NCI-H2227 treated with DMSO at 0.1 percent for 48 hours (cell line): ENCODE data around the gene UNK.

Source experiments
- DNase-seq: peaks from one replicate; lab custom pipeline; 2025; lab: John Stamatoyannopoulos, UW

UNK gene, protein sequence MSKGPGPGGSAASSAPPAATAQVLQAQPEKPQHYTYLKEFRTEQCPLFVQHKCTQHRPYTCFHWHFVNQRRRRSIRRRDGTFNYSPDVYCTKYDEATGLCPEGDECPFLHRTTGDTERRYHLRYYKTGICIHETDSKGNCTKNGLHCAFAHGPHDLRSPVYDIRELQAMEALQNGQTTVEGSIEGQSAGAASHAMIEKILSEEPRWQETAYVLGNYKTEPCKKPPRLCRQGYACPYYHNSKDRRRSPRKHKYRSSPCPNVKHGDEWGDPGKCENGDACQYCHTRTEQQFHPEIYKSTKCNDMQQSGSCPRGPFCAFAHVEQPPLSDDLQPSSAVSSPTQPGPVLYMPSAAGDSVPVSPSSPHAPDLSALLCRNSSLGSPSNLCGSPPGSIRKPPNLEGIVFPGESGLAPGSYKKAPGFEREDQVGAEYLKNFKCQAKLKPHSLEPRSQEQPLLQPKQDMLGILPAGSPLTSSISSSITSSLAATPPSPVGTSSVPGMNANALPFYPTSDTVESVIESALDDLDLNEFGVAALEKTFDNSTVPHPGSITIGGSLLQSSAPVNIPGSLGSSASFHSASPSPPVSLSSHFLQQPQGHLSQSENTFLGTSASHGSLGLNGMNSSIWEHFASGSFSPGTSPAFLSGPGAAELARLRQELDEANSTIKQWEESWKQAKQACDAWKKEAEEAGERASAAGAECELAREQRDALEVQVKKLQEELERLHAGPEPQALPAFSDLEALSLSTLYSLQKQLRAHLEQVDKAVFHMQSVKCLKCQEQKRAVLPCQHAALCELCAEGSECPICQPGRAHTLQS

DNA sequence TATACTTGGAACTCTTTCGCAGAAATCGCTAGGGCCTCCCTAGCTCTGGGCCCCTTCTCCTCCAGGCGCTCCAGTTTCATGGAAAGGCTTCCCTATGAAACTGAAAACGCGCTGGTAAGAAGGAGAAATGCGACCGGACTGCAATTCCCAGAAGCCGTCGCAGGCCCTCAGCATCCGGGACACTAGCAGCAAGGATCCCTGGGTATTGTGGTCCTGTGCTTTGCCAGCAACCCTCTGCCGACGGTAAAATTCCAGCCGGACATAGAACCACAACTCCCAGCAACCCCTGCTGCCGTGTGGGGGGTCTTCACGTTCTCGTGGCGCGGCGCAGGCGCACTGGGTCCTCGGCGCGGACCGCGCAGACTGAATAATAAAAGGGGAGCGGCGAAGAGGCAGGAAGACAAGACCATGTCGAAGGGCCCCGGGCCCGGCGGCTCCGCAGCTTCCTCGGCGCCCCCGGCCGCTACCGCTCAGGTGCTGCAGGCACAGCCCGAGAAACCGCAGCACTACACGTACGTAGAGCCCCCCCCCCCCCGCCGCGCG, at the start of gene UNK:
Gene UNK (plus strand): TSS at position 334 of the 543 bp plus-strand sequence. CDS start 75 bp downstream, at position 409.
- peak; percentile 99 for DNase-seq

DNA sequence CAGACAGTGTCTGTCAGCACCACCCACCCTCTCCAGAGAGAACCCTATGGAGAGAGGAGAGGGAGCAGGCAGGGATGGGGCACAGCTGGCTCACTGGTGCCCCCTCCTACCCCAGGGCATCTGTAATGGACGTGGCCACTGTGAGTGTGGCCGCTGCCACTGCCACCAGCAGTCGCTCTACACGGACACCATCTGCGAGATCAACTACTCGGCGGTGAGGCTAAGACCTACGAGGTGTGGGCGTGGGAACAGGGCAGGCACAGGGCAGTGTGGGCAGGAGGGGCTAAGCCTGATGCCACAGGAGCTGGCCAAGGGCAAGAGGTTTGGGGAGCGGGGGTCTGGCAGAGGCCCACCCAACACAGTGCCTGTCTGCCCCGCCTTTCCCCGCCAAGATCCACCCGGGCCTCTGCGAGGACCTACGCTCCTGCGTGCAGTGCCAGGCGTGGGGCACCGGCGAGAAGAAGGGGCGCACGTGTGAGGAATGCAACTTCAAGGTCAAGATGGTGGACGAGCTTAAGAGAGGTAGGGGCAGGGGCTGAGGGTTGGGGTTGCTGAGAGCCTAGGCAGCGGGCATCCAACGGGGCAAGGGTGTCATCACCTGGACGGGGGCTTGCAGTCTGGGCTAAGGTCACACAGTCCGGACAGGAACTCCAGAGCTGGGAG, 48.3 kb upstream of the UNK start:
- no peak for DNase-seq

DNA sequence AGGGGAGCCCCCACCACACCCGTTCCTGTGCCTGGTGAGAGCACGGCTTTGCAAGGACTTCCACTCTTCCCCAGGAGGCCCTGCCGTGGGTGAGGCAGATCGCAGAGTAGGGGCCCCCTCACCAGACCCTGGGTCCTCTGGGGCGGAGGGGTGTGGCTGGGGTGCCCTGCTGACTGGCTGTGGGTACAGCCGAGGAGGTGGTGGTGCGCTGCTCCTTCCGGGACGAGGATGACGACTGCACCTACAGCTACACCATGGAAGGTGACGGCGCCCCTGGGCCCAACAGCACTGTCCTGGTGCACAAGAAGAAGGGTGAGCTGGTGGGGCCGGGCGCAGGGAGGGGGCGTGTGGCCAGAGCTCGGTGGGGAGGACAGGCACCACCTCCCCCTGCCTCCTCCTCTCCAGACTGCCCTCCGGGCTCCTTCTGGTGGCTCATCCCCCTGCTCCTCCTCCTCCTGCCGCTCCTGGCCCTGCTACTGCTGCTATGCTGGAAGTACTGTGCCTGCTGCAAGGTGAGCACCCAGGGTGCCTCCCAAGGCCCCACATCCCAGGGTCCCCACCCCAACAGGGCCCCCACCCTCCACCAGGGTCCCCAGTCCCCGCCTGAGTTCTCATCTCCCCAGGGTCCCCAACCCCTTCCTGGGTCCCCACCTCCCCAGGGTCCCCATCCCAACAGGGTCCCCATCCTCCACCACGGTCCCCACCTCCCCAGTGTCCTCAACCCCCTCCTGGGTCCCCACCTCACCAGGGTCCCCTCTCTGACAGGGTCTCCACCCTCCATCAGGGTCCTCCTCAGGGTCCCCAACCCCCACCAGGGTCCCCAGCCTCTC, 47.3 kb upstream of the UNK start:
- DNase-seq = no peak

DNA sequence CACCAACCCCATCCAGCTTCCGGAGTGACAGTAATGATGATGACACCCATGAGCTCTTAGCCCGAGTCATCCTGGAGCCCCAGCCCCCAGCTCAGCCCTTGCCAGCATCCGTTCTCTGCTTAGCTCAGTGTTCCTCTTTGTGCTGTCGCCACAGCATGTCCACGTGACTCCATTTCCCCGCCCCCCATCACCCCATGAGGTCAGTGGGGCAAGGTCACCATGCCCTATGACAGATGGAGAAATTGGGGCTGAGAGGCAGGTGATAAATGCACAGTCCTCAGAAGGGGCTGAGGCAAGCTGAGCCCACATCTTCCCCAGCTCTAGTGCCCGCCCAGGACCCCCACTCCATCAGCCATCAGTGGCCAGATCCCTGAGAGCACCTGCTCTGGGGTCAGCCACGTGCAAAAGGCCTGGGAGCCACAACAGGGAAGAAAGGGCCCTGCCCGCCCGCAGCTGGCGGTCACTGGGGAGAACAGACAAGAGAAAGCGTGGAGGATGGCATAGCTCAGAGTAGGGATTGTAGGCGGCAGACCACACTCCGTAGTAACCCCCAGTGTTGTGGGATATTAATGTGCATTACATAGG, 46.3 kb upstream of the UNK start:
- DNase-seq = no peak

DNA sequence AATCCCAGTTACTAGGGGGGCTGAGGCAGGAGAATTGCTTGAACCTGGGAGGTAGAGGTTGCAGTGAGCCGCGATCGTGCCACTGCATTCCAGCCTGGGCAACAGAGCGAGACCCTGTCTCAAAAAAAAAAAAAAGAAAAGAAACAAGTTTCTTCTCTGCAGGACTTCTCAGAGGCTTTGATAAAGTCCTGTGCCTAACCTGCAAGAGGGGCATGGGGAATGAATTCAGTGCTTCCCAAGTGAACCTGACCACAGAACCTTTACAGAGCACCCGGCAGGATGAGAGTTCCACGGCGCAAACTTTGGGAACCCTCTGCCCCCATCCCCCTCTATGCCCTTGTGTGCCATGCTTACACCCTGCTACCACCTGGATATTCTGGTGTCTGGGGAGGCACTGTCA, 45.4 kb upstream of the UNK start:
- DNase-seq = no peak

DNA sequence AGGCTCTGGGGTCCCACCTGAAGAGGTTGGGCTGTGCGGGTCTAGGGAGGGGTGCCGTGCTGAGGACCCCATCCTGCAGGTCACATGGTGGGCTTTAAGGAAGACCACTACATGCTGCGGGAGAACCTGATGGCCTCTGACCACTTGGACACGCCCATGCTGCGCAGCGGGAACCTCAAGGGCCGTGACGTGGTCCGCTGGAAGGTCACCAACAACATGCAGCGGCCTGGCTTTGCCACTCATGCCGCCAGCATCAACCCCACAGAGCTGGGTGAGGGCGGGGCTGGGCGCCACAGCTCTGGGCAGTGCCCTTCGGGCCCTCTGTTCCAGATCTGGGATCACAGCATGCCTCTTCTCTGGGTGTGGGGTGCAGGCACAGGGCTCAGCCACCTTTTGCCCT, 44.8 kb upstream of the UNK start:
- no peak for DNase-seq

DNA sequence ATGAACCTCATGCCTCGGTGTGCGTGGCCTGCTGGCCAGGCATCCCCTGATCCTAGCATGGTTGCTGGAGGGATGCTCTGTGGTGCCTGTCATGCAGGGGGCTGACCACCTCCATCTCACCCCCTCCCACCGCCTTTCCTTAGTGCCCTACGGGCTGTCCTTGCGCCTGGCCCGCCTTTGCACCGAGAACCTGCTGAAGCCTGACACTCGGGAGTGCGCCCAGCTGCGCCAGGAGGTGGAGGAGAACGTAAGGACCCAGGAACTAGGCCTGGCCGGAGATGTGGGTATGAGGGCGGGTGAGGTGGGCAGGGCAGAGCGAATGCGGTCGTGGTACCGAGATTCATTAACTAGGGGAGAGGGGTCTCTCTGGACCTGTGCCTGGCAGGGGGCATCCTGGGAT, 44.4 kb upstream of the UNK start:
- no peak for DNase-seq

DNA sequence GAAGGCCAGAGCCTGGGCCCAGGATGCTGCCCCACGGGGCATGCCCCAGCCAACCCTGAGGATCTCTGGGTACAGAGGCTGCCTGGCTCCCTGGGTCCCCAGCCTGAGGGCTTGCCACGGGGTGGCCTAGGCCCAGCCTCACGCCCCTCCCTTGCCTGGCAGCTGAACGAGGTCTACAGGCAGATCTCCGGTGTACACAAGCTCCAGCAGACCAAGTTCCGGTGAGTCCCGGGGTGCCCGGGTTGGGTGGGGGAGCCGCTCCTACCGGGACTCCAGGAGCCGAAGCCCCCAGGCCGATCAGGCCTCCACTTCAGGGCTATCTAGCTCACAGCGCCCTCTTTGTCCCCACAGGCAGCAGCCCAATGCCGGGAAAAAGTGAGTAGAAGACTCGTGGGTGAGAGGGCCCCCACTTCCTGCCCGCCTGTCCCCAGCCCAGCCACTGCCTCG, 44.0 kb upstream of the UNK start:
- DNase-seq = no peak

DNA sequence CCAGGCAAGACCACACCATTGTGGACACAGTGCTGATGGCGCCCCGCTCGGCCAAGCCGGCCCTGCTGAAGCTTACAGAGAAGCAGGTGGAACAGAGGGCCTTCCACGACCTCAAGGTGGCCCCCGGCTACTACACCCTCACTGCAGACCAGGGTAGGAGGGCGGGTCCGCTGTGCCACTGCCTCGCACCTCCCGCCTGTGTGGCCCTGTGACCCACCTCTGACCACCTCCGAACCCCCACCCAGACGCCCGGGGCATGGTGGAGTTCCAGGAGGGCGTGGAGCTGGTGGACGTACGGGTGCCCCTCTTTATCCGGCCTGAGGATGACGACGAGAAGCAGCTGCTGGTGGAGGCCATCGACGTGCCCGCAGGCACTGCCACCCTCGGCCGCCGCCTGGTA, 42.3 kb upstream of the UNK start:
- DNase-seq = no peak

DNA sequence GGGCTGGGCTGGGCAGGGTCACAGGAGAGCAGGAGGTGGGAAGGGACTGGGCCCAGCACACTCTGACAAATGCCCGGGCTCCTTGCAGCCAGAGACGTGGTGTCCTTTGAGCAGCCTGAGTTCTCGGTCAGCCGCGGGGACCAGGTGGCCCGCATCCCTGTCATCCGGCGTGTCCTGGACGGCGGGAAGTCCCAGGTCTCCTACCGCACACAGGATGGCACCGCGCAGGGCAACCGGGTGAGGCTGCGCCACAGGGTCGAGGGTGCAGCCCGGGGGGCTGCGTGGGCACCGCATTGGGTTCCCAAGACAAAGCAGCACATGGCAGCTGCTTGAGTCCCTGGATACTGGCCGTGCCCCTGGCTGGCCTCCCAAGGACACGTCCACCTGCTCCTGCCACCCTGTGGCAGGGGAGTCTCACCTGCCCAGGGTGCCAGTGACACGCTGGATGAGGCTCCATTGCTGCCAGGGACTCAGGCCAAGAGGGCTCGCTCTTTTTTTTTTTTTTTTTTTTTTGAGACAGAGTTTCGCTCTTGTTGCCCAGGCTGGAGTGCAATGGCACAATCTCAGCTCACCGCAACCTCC, 40.9 kb upstream of the UNK start:
- DNase-seq = no peak

DNA sequence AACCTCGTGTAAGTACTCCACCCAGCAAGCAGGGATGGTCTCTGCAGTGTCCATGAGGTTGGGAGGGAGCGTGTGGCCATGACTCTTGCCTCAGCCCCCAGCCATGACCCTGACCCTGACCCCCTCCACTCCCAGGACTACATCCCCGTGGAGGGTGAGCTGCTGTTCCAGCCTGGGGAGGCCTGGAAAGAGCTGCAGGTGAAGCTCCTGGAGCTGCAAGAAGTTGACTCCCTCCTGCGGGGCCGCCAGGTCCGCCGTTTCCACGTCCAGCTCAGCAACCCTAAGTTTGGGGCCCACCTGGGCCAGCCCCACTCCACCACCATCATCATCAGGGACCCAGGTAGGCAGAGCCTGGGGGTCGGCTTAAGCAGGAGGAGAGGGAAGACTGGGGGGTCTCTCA, 35.9 kb upstream of the UNK start:
- no peak for DNase-seq

DNA sequence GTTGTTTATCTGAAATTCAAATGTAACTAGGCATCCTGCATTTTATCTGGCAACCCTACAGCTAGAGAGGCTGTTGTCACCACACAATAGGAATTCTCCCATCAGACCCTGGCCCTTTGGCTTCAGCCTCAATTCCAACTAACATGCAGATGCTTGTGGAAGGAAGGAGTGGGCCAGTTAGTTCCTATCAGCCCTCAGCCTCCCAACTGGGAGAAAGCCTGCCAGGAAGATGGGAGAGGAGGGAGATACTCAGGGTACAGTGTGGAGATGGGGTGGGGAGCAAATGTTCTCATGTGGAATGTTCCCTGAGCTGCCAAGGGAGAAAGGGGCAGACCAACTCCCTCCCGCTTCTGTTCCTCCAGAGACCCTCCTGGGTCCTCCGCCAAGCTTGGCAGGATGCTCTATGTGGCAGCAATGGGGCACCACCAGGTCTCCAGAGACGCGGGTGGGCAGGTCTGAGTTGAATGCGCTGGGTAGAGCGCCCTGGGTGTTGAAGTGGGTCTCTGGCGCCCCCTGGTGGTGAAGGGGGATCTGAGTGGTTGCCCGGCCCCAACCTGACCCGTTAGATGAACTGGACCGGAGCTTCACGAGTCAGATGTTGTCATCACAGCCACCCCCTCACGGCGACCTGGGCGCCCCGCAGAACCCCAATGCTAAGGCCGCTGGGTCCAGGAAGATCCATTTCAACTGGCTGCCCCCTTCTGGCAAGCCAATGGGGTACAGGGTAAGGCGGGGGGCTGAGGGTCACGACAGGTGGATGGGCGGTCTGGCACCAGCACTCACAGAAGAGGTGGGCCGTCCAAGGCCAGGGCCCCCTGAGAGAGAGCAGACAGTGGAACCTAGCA, 34.8 kb upstream of the UNK start:
- peak; percentile 66 for DNase-seq

DNA sequence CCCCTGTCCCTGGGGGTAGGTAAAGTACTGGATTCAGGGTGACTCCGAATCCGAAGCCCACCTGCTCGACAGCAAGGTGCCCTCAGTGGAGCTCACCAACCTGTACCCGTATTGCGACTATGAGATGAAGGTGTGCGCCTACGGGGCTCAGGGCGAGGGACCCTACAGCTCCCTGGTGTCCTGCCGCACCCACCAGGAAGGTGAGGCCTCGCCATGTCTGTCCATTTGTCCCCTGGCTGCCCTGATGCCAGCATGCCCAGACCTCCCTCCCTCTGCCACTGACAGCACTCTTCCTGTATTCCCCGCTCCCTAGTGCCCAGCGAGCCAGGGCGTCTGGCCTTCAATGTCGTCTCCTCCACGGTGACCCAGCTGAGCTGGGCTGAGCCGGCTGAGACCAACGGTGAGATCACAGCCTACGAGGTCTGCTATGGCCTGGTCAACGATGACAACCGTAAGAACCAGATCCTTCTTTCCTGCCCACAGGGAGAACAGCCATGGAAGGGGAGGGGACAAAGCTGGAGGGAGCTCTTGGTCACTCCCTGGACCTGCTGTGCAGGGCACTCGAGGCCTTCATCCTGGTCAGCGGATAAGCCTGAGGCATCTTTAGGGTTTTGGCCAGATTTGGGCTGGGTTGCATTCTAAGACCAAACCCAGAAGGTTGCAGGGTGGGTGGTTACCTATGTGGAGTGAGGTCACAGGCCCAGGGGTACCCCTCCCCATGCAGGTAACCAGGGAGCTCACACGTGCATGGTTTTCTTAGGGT, 33.8 kb upstream of the UNK start:
- no peak for DNase-seq

DNA sequence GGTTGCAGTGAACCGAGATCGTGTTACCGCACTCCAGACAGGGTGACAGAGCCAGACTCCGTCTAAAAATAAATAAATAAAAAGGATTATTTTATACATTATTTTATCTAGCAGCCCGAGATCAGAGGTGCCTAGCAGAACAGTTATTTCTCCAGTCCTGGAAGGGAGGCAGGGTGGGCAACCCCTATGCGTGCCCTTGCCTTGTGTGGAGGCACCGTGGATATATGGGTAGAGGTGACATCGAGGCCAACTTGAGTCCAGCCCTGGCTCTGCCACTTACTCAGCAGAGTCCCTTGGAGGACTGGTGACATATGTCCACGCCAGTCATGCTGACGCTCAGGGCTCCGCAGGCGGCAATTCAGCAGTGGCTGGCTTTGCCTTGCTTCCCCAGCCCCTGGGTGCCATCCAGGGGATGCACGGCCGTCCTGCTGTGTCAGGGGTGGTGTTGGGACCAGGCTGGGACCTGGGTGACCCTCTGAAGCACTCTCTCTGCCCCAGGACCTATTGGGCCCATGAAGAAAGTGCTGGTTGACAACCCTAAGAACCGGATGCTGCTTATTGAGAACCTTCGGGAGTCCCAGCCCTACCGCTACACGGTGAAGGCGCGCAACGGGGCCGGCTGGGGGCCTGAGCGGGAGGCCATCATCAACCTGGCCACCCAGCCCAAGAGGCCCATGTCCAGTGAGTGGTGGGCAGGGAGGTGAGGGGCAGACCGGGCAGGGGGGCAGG, 32.8 kb upstream of the UNK start:
- no peak for DNase-seq

DNA sequence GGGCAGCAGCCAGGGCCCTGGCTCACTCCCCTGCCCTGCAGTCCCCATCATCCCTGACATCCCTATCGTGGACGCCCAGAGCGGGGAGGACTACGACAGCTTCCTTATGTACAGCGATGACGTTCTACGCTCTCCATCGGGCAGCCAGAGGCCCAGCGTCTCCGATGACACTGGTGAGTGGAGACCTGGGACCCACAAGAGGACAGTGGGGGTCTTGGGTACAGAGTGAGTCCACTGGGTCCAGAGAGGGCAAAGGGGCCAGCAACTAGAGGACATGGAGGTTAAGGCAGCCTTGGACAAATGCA, 32.2 kb upstream of the UNK start:
- DNase-seq = no peak

DNA sequence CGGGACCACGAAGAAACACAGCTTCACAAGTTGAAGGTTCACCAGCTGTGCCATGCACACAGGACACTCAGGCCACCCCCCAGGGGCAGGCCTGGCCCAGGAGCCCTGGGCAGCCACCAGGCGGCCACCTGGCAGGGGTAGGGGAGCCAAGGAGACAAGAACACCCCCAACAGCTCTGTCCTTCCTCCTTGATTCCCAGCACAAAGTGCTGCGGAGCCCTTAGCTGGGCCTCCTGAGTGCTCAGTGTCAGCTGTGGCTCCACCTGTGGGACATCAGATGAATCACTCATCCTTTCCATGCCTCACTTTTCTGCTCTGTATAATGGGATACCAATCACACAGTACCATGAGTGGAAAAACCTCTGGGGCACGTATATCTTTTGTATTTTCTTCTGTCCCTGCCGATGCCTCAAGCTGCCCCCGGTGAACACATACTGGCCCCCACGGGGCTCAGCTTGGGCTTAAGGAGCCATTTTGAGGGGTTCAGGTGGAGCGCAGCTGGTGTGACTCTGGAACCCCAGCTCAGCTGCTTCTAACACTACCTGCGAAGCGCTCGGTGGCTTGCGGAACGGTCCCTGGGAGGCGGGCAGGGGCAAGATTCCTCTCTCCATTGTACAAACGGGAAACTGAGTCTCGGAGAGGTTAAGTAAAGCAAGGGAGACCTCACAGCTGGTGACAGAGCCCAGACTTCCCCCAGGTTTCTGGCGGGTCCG, 31.6 kb upstream of the UNK start:
- DNase-seq = no peak

DNA sequence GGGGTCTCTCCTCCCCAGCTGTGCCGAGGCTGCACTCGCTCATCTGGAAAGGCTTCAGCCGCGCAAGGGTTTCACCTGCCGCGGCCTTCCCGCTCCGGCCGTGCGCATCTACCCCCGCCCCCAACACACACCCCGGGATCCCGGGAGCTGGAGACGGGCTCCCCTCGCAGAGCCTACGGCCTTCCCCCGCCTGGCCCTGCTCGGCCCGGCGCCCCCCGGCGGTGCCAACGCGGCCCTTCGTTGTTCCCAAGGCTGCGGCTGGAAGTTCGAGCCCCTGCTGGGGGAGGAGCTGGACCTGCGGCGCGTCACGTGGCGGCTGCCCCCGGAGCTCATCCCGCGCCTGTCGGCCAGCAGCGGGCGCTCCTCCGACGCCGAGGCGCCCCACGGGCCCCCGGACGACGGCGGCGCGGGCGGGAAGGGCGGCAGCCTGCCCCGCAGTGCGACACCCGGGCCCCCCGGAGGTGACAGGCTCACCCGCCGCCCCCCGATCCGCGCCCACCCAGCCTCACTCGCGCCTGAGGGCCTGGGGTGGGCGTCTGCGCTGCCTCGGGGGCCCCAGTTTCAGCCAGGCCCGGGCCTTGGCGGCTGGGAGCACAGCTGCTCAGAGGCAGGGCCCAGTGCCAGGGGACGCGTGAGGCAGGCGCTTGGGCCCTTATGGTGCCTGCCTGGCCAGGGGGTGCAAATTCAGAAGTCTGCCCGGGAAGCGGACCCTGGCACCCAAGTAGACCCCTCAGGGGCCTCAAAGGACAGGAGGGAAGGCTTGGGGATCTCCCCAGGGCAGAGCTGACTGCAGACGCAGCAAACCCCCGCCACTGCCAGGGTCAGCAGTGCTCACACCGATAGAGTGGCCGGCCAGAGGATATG, 30.9 kb upstream of the UNK start:
- peak; percentile 23 for DNase-seq
